ENCODE data around the gene MTA1. TPM values are rescaled to one million over a fixed set of nuclear protein-coding genes. Genes with fewer than 3 reads are reported as not detected.

MTA1 gene
- total and polyA plus RNA-seq, 2 experiments from 2014 or later = 8.1 to 37.0 TPM

DNA sequence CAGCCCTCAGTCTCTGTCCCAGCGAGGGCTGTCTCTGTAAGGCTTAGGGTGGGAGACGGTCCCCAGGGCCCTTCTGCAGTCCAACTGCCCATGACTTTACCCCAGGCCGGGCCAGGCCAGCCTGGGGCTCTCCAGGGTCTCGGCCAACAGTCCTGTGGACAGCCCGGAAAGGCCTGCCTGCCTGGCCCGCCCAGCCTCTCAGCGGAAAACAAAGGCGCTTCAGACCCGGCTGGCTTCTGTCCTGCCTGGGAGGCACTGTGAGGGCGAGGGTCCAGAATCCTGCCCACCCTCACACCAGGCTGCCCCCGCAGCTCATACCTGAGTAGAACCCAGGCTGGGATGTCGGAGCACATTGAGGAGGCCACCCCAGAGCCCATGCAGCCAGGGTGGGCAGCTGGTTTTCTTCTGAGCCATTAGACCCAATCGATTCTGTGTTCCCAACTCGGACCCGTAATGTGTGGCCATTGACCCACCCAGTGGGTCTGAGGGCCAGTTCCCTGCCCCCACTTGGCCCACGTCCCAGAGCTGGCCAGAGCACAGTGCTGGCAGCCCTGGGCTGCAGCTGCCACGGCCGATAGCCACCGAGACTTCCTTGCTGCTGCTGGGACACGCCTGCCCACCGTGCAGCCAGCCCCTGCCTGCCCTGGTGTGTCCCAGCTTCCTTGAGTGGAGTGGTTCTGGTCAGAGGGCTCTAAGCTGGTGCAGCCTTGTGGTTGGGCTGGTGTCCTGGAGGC, 56.6 kb downstream of the MTA1 start:
- H3K36me3 ChIP-seq (ENCODE audit: low read depth) = no peaks in the 10 kb centered on the region
- in situ Hi-C loops (cut with MboI) = no loop called here
- DNase-seq = peak; percentile 71
- no peaks in the 10 kb centered on the region for H4K20me1 ChIP-seq (ENCODE audit: insufficient read depth)
- no peaks in the 10 kb centered on the region for H3F3A ChIP-seq (ENCODE audit: insufficient read depth)
- peak overlapping the region; percentile 86 for H3K27ac ChIP-seq
- peaks cover 15% of the 10 kb centered on the region for H3K4me1 ChIP-seq (ENCODE audit: insufficient read depth)
- no peaks in the 10 kb centered on the region for H3K9me3 ChIP-seq (ENCODE audit: low read depth)
- peak overlapping the region; percentile 90 for H3K9ac ChIP-seq
- peaks cover 10% of the 10 kb centered on the region for H3K79me2 ChIP-seq (ENCODE audit: insufficient read depth)
- no peaks in the 10 kb centered on the region for H3K9me2 ChIP-seq (ENCODE audit: insufficient read depth)
- H3K4me3 ChIP-seq = peak overlapping the region; percentile 75
- H2AFZ ChIP-seq = peak overlapping the region; percentile 43
- TF ChIP-seq EZH2 (IDR thresholded peaks at IDR 0.05; ENCODE audit: insufficient read depth, poor library complexity, severe bottlenecking) = no peak
- no peak for TF ChIP-seq EZH2phosphoT487 (IDR thresholded peaks at IDR 0.05; ENCODE audit: insufficient read depth, low read depth)
- no peaks in the 10 kb centered on the region for H3K27me3 ChIP-seq (replicated peaks; ENCODE audit: insufficient read depth)
- peak overlapping the region; percentile 77 for H3K4me2 ChIP-seq (ENCODE audit: unreplicated experiment)
- WGBS, 2 experiments (ENCODE audit: low coverage in 1 of 2, low lambda C conversion rate in 2 of 2, missing lambda C conversion rate in 2 of 2) = 6 to 13% methylated on average over 21 of the region's 21 CpGs

DNA sequence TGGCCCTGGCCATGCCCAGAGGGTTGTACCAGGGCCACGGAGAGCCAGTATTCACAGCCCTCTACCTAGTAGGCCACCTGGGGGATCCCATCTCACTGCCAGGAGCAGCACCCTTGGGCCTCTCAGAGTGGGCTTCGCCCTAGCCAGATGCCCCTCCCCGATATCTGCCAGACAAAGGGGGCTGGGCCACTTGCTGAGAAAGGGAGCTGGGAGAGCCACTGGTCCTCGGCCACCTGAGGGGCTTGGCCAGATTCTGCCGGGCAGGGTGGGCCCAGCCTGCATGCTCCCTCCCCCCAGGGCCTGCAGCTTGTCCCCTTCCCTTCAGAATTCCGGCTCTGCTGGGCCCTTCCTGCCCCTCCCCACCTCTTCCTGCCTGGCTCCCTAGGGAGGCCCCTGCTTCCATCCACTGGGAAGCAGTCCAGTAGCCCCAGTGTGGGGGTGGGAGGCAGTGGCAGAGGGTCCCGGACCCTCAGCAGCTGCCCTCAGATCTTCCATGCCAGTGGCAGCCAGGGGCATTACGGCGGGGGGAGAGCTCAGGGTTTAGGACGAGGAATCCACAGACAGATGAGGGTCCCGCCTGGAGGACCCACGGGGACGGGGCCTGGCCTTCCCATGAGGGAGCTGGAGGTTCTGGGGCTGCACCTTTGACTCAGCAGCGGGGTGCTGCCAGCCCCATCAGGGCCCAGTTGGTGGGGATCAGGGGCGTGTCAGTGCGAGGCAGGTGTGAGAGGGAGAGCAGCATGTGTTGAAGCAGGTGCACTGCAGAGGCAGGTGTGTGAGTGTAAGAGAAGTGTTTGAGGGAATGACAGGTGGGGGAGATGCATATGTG, 57.4 kb downstream of the MTA1 start:
- Histone ChIP-seq H3K9me3 (ENCODE audit: low read depth) (no peaks in the 10 kb centered on the region), H3K36me3 (ENCODE audit: low read depth) (no peaks in the 10 kb centered on the region), H3K9me2 (ENCODE audit: insufficient read depth) (no peaks in the 10 kb centered on the region), H3K9ac (peak overlapping the region; percentile 90), H3F3A (ENCODE audit: insufficient read depth) (no peaks in the 10 kb centered on the region), H2AFZ (no peak overlapping the region), H3K4me3 (peak overlapping the region; percentile 75), H3K27me3 (replicated peaks; ENCODE audit: insufficient read depth) (no peaks in the 10 kb centered on the region), H3K79me2 (ENCODE audit: insufficient read depth) (peaks cover 10% of the 10 kb centered on the region), H3K4me2 (ENCODE audit: unreplicated experiment) (peak overlapping the region; percentile 77), H3K4me1 (ENCODE audit: insufficient read depth) (peaks cover 17% of the 10 kb centered on the region), H4K20me1 (ENCODE audit: insufficient read depth) (no peaks in the 10 kb centered on the region), H3K27ac (peak overlapping the region; percentile 86)
- TF ChIP-seq EZH2 (IDR thresholded peaks at IDR 0.05; ENCODE audit: insufficient read depth, poor library complexity, severe bottlenecking) (no peak), EZH2phosphoT487 (IDR thresholded peaks at IDR 0.05; ENCODE audit: insufficient read depth, low read depth) (no peak)
- in situ Hi-C loops (cut with MboI) = no loop called here
- 72% methylated on average over 15 to 16 of the region's 16 CpGs for WGBS, 2 experiments (ENCODE audit: low coverage in 1 of 2, low lambda C conversion rate in 2 of 2, missing lambda C conversion rate in 2 of 2)
- DNase-seq = no peak

DNA sequence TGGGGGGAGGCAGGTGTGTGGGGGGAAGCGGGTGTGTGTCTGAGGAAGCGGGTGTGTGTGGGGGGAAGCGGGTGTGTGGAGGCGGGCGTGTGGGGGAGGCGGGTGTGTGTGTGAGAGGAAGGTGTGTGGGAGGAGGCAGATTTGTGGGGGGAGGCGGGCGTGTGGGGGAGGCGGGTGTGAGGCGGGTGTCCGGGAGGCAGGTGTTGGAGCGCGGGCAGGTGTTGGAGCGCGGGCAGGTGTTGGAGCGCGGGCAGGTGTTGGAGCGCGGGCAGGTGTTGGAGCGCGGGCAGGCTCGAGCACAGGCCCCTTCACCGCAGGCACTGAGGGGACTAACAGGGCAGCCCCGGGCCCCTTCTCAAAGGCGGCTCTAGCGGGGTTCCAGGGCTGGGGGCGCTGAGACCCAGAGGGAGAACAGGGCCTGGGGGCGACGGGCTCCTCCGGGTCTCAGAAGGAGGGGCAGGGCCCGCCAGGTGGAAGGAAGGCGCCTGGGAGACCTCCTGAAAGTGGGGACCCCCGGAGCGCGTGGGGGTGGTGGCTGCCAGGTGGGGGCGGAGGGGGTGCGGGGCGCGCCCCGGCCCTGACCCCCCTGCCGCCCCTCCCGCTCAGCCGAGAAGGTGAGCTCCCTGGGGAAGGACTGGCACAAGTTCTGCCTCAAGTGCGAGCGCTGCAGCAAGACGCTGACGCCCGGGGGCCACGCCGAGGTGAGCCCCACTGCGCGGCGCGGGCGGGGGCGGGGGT, 58.2 kb downstream of the MTA1 start:
- no peaks in the 10 kb centered on the region for H3K9me2 ChIP-seq (ENCODE audit: insufficient read depth)
- H3K27me3 ChIP-seq (replicated peaks; ENCODE audit: insufficient read depth) = no peaks in the 10 kb centered on the region
- in situ Hi-C loops (cut with MboI) = no loop called here
- 76 to 100% methylated on average over 2 to 48 of the region's 56 CpGs for WGBS, 2 experiments (ENCODE audit: low coverage in 1 of 2, low lambda C conversion rate in 2 of 2, missing lambda C conversion rate in 2 of 2)
- no peak for DNase-seq
- H3K9me3 ChIP-seq (ENCODE audit: low read depth) = no peaks in the 10 kb centered on the region
- H3K27ac ChIP-seq = no peak overlapping the region
- no peak overlapping the region for H3K4me2 ChIP-seq (ENCODE audit: unreplicated experiment)
- H3K4me1 ChIP-seq (ENCODE audit: insufficient read depth) = peaks cover 23% of the 10 kb centered on the region
- peaks cover 10% of the 10 kb centered on the region for H3K79me2 ChIP-seq (ENCODE audit: insufficient read depth)
- no peak overlapping the region for H2AFZ ChIP-seq
- no peaks in the 10 kb centered on the region for H3K36me3 ChIP-seq (ENCODE audit: low read depth)
- H3F3A ChIP-seq (ENCODE audit: insufficient read depth) = no peaks in the 10 kb centered on the region
- no peak for TF ChIP-seq EZH2phosphoT487 (IDR thresholded peaks at IDR 0.05; ENCODE audit: insufficient read depth, low read depth)
- TF ChIP-seq EZH2 (IDR thresholded peaks at IDR 0.05; ENCODE audit: insufficient read depth, poor library complexity, severe bottlenecking) = no peak
- H3K4me3 ChIP-seq = no peak overlapping the region
- no peak overlapping the region for H3K9ac ChIP-seq
- H4K20me1 ChIP-seq (ENCODE audit: insufficient read depth) = no peaks in the 10 kb centered on the region
